NCI-H128 (cell line): Measurements from ENCODE around the gene CALN1.
"Not testable (repeated sequence)": the region's sequence is repeated elsewhere in the genome, so short reads cannot be mapped to it uniquely, and the experiment has no call there.

Experiments
- DNase-seq: peaks from one replicate; lab custom pipeline; 2025; ENCODE audit not compliant: unreplicated experiment; lab: John Stamatoyannopoulos, UW

Gene CALN1

DNA sequence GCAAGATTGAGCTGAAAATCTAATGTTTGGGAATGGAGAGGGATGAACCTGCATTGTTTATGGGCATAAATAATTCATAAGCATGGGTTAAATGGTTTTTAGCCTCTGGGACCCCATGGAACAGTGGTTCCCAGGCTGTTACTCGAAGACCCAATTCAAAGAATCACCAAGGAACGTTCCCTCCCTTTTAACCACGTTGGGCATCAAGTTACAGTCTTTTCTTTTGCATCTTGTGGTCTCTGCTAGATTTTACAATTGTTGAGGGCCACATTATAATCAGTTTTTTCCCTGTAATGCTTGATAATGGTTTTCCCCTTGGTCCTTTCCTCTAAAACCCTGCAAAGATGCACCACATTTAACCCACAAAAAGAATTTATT lies 2.5 kb downstream of the CALN1 start:
- DNase-seq: no peak

DNA sequence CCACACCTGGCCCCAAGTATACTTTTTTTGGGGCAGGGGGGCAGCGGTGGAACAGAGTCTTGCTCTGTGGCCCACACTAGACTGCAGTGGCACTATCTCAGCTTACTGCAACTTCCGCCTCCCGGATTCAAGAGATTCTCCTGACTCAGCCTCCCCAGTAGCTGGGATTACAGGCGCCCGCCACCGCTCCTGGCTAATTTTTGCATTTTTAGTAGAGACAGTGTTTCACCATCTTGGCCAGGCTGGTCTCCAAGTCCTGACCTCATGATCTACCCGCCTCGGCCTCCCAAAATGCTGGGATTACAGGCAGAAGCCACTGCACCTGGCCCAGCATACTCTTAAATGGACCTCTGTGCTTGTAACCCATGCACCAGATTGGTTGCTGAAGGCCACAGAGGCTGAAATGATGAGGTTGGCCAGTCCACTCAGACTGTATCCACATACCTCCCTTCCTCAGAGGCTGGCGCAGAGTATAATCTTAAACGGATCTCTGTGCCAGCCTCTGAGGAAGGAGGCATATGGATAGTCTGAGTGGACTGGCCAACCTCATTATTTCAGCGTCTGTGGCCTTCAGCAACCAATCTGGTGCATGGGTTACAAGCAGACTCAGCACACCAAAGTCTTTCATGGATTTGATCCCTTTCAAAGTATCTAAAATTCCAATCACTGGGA lies 3.0 kb downstream of the CALN1 start:
- DNase-seq: no peak

DNA sequence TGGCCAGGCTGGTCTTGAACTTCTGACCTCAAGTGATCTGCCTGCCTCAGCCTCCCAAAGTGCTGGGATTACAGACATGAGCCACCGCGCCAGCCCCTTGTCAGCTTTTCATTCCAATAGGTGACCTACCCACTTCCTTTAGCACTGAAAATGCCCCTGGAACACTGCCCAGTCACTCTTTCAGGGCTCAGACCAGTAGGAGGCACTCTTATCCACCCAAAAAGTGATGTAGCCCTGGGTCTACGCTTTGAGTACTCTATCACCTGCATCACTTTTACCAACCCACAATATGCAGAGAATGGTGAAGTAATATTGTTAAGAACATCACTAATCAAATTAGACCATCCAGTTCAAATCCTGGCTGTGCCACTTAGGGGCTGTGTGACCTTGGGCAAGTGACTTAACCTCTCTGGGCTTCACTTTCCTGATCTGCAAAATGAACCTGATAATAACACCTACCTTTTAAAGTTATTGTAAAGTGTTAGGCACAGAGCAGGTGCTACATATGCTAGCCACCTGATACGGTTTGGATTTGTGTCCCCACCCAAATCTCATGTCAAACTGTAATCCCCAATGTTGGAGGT lies 5.2 kb downstream of the CALN1 start:
- DNase-seq: no peak

DNA sequence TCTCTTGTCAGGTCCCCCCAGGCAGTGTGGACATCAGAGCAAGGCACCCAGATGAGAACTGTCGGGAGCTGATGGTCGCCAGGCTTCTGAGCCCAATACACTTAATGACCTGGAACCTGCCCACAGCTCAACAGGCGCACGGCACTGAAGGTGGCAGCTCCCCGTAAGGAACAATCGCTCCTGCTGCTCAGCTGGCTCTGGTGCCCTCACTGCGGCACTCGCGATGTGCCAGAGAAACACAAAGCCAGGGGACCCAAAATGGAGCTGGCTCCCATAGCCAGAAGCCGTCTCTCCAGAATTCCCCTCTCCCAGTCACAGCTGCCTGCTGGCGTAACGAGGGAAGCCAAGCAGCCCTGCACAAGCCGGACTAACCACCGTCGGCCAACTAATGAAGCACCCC lies 6.3 kb downstream of the CALN1 start:
- DNase-seq: no peak

DNA sequence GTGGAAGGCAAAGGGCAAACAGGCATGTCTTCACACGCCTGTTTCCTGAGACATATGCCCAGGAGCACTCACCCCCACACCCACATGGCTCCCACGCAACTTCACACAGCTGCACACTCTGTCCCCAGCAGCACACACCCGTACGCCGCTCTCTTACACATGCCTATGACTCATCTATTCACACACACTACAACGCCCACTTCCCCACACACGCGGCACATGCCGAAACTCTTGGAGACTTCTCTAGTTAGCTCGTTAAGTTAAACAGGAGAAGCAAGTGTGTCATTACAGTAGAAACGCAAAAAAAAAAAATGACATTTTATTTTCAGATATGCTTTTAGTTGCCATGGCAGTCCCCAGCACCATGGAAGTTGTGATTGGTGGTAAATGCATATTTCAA lies 6.7 kb downstream of the CALN1 start:
- DNase-seq: no peak

- no peak for DNase-seq
Observed at GRCh38 chr7:72404743-72405142, 7.4 kb downstream of the CALN1 start.

GRCh38 chr7:72403458-72404076 lies 8.6 kb downstream of the CALN1 start:
- no peak for DNase-seq

DNA sequence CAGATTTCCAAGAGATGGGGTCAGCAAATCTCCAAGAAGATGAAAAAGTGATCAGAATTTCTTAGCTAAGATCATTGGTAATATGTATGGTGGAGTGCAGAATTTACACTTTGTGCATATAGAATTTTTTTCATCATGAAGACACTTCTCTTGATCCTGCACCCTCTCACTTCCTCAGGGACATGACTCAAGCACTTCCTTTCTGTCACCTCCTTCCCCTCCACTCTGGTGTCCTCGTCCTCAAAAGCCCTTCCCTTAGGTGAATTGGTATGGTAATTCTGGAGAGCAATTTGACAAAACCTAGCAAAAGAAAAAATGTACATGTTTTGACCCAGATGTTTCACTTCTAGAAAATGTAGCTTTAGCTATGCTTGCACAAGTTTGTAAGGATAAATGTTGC lies 18.1 kb downstream of the CALN1 start:
- no peak for DNase-seq

DNA sequence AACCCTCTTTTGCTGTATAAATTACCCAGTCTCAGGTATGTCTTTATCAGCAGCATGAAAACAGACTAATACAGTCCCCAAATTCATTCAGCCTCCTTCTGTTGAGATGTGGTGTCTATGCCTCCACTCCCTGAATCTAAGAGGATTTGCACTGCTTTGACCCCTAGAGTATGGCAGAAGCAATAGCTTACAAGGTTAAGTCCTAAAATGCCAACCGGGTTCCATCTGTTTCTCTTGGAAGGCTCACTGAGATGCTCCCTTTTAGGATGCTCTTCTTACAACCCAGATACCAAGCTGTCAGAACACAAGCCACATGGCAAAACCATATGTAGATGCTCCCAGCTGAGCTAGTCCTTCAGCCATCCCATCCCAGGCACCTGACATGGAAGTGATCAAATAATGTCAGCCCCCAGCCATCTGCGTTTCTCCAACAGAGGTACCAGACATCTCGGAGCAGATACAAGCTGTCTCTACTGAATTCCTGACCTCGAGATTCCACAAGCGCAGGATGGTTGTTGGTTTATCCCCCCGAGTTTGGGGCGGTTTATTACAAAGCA lies 20.2 kb downstream of the CALN1 start:
- no peak for DNase-seq

DNA sequence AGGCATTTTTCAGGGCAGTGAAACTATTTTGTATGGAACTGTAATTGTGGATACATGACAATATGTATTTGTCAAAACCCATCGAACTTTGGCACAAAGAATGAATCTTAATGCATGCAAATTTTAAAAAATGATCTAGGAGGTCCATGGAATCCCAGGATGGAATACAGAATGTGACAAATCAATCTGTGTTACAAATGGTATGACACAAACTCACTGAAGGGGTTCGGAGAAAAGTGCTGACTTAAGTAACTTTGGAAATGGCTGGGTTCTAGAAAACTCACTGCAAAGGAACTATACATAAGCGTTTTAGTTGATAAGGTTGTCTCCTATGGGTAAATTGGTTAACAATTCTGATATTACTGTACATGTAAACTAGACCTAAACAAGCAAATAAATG lies 26.0 kb downstream of the CALN1 start:
- DNase-seq: no peak

DNA sequence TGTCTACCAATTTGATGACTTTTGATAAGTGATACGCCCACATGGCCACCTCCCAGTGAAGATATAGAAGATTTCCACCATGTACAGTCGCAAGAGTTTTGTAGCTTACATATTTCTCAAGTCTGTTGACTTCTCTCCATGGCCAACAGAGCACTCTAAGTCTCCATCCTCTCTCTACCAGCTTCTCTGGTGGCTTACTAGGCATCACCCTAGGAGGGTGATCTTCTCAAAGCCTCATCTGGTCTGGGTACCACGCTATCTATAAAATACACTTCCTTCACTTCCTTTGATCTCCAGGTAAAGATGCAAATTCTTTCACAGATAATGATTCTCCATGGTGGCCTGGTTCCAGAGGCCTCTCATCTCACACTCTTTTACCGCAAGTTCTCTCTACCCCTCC lies 49.9 kb downstream of the CALN1 start:
- no peak for DNase-seq

DNA sequence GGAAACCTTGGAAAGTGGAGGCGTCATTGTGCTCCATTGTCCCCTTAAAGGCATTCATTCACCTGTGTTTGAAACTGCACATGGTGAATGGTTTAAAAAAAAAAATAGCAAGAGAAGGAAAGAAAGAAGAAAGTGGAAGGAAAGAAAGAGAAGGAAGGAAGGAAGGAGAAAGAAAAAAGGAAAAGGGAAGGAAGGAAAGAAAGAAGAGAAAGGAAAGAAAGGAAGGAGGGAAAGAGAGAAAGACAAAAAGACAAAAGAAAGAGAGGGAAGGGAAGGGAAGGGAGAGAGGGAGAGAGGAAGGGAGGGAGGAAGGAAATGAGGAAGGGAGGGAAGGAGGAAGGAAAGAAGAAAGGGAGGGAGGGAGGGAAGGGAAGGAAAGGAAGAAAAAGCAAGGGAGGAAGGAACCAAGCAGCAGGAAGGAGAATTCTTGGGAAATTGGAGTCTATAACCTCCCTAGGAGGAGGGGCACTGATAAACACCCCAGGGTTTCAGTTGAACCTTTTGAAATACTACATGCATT lies 66.9 kb downstream of the CALN1 start:
- no peak for DNase-seq

DNA sequence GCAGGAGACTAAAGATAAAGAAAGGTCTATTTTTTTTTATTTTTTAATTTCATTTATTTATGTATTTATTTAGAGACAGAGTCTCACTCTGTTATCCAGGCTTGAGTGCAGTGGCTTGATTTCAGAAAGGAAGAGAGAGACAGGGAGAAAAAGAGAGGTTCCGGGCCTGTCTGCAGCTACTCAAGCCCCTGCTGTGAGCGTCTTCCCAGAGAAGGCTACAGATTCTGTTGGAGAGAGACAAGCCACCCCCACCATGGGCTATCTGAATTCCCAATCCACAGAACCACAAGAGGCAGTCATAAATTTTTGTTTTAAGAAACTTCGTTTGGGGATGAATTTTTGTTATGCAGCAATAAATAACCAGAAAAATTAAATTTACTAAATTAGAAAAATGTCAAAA lies 68.1 kb downstream of the CALN1 start:
- DNase-seq: no peak

DNA sequence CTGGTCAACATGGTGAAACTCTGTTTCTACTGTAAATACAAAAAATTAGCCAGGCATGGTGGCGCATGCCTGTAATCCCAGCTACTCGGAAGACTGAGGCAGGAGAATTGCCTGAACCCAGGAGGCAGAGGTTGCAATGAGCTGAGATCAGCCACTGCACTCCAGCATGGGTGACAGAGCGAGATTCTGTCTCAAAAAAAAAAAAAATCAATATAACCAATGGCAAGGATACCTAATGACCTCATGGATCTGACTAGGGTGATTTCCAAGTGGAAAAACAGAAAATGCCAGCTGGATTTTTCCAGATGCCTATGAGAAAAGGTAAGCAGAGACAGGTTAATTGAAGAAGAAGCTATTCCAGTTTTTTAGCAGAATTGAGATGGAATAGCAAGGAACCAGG lies 68.8 kb downstream of the CALN1 start:
- DNase-seq: not testable (repeated sequence)

GRCh38 chr7:72337390-72338167 lies 74.6 kb downstream of the CALN1 start:
- DNase-seq: no peak

- no peak for DNase-seq
Observed at GRCh38 chr7:72336632-72337389, 75.3 kb downstream of the CALN1 start.

GRCh38 chr7:72336382-72336631 lies 75.8 kb downstream of the CALN1 start:
- DNase-seq: no peak

- DNase-seq: no peak
Observed at GRCh38 chr7:72335561-72336381, 76.4 kb downstream of the CALN1 start.

DNA sequence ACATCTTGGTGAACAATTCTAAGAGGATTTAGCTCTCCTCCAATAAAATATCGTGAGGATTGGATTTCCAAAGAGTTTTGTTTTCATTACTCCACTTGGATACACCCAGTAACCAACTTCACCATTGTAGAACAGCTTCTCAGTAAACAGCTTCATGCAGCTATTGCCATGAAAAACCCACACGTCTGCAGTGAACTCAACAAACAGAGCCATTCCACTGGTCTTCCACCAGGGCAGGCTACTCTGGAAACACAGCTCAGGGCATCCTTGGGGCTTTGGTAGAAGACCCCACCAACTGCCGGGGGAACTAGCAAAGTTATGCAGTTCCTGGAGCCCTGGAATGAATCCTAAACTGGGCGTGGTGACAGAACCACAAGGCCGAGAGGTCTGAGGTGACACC lies 77.4 kb downstream of the CALN1 start:
- no peak for DNase-seq

- no peak for DNase-seq
Observed at GRCh38 chr7:72334066-72334465, 78.1 kb downstream of the CALN1 start.
